ENCODE data around the gene EMC6. TPM values are rescaled to one million over a fixed set of nuclear protein-coding genes. Genes with fewer than 3 reads are reported as not detected.
A peak's percentile ranks its signal among the peaks of the same experiment; 100 is the strongest.

EMC6 gene
- 43.0 TPM for total RNA-seq (ENCODE audit: unreplicated experiment)
- long read RNA-seq, transcript EMC6-202 (2 exons, 762 nt): minor isoform, 8 of 62 reads
- long read RNA-seq, transcript EMC6-201 (2 exons, 653 nt): major isoform, 47 of 62 reads
- long read RNA-seq, partial matches to known transcripts: 0 of 62 reads
- long read RNA-seq, other reads (novel, unspliced or antisense): 7 of 62 reads

DNA sequence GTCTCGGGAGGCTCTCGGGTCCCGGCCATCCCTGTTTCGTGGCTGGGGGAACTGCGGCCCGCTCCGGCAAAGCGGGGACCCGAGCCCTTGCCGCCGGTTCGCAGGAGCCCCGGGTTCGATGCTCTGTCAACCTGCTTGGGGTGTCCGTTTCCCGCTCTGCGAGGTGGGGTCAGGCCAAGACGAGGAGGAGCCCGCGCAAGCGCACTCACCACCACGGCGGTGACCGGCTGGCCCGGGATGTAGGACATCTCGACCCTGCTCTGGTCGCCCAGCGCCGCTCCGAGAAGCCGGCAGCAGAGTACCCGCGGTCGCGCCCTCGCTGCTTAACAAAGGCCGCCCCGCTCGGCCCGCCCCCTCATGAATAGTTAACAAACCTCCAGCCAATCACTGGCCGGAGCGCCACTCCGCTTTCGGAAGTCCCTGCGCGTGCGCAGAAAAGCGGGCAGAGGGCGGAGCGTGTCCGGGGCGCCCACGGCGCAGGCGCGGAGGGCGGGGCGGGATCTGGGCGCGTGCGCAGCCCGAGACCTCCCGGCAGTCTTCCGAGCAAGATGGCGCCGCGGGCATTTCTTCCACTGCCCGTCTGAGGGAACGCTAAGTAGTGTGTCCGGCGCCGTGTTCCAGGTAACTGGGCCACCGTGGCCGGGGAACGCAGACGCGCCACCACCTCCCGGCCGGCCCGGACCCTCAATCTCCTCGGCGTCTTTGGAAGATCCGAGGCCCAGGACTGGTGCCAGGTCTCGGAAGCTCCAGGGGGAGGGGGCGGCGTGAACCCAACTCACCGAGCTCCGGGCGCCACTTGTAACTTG is at the start of gene EMC6, which contains the start of gene TAX1BP3:
TSS of gene EMC6 (plus strand) at position 534 of the 806 bp plus-strand sequence. CDS start 335 bp downstream, outside the sequence.
TSS of gene TAX1BP3 (minus strand) at position 300 of the 806 bp plus-strand sequence. CDS start at position 248, 52 bp downstream.
- Mint-ChIP-seq H3K36me3 (ENCODE audit: low read depth, unreplicated experiment) (peaks cover 17% of the 10 kb centered on the region), H3K27ac (ENCODE audit: unreplicated experiment) (peak within 1 kb of the TSS; percentile 90), H3K4me1 (ENCODE audit: unreplicated experiment) (peaks cover 19% of the 10 kb centered on the region), H3K4me3 (ENCODE audit: unreplicated experiment) (peak within 1 kb of the TSS; percentile 98), H3K9me3 (ENCODE audit: unreplicated experiment) (no peaks in the 10 kb centered on the region), H3K27me3 (ENCODE audit: unreplicated experiment) (peaks cover 18% of the 10 kb centered on the region)
- TF ChIP-seq, protein P1, sequence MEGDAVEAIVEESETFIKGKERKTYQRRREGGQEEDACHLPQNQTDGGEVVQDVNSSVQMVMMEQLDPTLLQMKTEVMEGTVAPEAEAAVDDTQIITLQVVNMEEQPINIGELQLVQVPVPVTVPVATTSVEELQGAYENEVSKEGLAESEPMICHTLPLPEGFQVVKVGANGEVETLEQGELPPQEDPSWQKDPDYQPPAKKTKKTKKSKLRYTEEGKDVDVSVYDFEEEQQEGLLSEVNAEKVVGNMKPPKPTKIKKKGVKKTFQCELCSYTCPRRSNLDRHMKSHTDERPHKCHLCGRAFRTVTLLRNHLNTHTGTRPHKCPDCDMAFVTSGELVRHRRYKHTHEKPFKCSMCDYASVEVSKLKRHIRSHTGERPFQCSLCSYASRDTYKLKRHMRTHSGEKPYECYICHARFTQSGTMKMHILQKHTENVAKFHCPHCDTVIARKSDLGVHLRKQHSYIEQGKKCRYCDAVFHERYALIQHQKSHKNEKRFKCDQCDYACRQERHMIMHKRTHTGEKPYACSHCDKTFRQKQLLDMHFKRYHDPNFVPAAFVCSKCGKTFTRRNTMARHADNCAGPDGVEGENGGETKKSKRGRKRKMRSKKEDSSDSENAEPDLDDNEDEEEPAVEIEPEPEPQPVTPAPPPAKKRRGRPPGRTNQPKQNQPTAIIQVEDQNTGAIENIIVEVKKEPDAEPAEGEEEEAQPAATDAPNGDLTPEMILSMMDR (IDR thresholded peaks at IDR 0.05; ENCODE audit: unreplicated experiment): no peak
- DNase-seq (ENCODE audit: low spot score): peak; percentile 100

DNA sequence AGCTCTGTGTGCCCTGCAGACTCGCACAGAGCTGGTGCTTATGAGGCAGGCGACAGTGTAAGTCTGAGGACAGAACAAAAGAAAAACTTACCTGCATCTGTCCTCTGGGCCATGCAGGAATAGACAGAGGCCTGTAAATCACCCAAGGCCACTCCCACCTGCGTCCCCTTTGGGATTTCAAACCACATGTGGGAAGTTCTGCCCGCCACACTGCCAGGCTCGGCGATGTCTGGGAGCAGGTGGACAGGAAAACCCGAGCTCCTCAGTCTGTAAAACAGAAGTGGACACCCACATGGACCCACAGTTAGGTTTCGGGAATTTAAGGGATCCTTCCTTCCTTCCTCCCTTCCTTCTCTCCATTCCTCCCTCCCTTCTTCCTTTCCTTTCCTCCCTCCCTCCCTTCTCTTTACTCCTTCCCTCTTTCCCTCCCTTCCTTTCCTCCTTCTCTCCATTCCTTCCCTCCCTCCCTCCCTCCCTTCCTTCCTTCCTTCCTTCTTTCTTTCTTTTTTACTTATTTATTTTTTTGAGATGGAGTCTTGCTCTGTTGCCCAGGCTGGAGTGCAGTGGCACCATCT is 47.4 kb upstream of the EMC6 start:
- Mint-ChIP-seq H3K27ac (ENCODE audit: unreplicated experiment) (no peak overlapping the region), H3K4me3 (ENCODE audit: unreplicated experiment) (no peak overlapping the region), H3K9me3 (ENCODE audit: unreplicated experiment) (no peaks in the 10 kb centered on the region)

GRCh38 chr17:3622977-3623594 is 45.5 kb upstream of the EMC6 start:
- Mint-ChIP-seq H3K36me3 (ENCODE audit: low read depth, unreplicated experiment) (peaks cover 38% of the 10 kb centered on the region), H3K27me3 (ENCODE audit: unreplicated experiment) (peaks cover 3% of the 10 kb centered on the region), H3K27ac (ENCODE audit: unreplicated experiment) (no peak overlapping the region), H3K4me1 (ENCODE audit: unreplicated experiment) (peaks cover 5% of the 10 kb centered on the region), H3K9me3 (ENCODE audit: unreplicated experiment) (no peaks in the 10 kb centered on the region), H3K4me3 (ENCODE audit: unreplicated experiment) (no peak overlapping the region)
- DNase-seq (ENCODE audit: low spot score): no peak
- TF ChIP-seq, protein P1 (IDR thresholded peaks at IDR 0.05; ENCODE audit: unreplicated experiment): no peak

More for the DNA sequence above, 47.4 kb upstream of the EMC6 start:
- TF ChIP-seq, protein P1 (IDR thresholded peaks at IDR 0.05; ENCODE audit: unreplicated experiment): no peak
- H3K36me3 Mint-ChIP-seq (ENCODE audit: low read depth, unreplicated experiment): peaks cover 40% of the 10 kb centered on the region
- DNase-seq (ENCODE audit: low spot score): no peak
- H3K4me1 Mint-ChIP-seq (ENCODE audit: unreplicated experiment): no peaks in the 10 kb centered on the region
- peaks cover 1% of the 10 kb centered on the region for H3K27me3 Mint-ChIP-seq (ENCODE audit: unreplicated experiment)

GRCh38 chr17:3626831-3627768 is 41.5 kb upstream of the EMC6 start:
- Mint-ChIP-seq H3K27me3 (ENCODE audit: unreplicated experiment) (peaks cover 1% of the 10 kb centered on the region), H3K36me3 (ENCODE audit: low read depth, unreplicated experiment) (peaks cover 30% of the 10 kb centered on the region), H3K9me3 (ENCODE audit: unreplicated experiment) (no peaks in the 10 kb centered on the region), H3K27ac (ENCODE audit: unreplicated experiment) (peak overlapping the region; percentile 1), H3K4me3 (ENCODE audit: unreplicated experiment) (no peak overlapping the region), H3K4me1 (ENCODE audit: unreplicated experiment) (peaks cover 5% of the 10 kb centered on the region)
- TF ChIP-seq, protein P1 (IDR thresholded peaks at IDR 0.05; ENCODE audit: unreplicated experiment): no peak
- no peak for DNase-seq (ENCODE audit: low spot score)

Measured in endothelial cell (in vitro differentiated cells).